ENCODE results near the gene KBTBD4. TPM values are rescaled to one million over a fixed set of nuclear protein-coding genes. Genes with fewer than 3 reads are reported as not detected.

The KBTBD4 gene
- total and polyA plus RNA-seq, 2 of the 13 experiments (the other 11 are each of a cell fraction or from before 2014, with no cell fraction given) = 8.5 to 12.8 TPM

GRCh38 chr11:47565340-47566148 is 13.2 kb downstream of the KBTBD4 start, which contains the start of gene PTPMT1 (continued):
- peak; percentile 80 for TF ChIP-seq YEATS4 (CRISPR knock-in tag; IDR thresholded peaks at IDR 0.05; ENCODE audit: borderline replicate concordance)
- TF ChIP-seq SALL1 (CRISPR knock-in tag; IDR thresholded peaks at IDR 0.05) = peak; percentile 80
- TF ChIP-seq TAF15 (IDR thresholded peaks at IDR 0.05; ENCODE audit: low read depth, low read length, poor library complexity, severe bottlenecking) = no peak
- TF ChIP-seq ZNF777 (CRISPR knock-in tag; IDR thresholded peaks at IDR 0.05) = peak; percentile 68
- no peak for TF ChIP-seq ZBTB3 (CRISPR knock-in tag; IDR thresholded peaks at IDR 0.05; ENCODE audit: borderline replicate concordance, low read depth)
- TF ChIP-seq AKAP8 (CRISPR knock-in tag; IDR thresholded peaks at IDR 0.05) = no peak
- TF ChIP-seq ZNF780A (CRISPR knock-in tag; IDR thresholded peaks at IDR 0.05) = no peak
- TF ChIP-seq ZNF121 (CRISPR knock-in tag; IDR thresholded peaks at IDR 0.05) = no peak
- TF ChIP-seq ZNF546 (CRISPR knock-in tag; conservative IDR thresholded peaks at IDR 0.05) = peak; percentile 91
- peak; percentile 30 for TF ChIP-seq HNRNPLL (IDR thresholded peaks at IDR 0.05; ENCODE audit: low read depth, low read length, poor library complexity, severe bottlenecking)
- TF ChIP-seq SIN3B (IDR thresholded peaks at IDR 0.05; ENCODE audit: low read length) = peak; percentile 69; the same call in 1 of the 2 replicates
- peak; percentile 91; the same call in 1 of the 2 replicates for TF ChIP-seq ZNF274 (CRISPR knock-in tag; IDR thresholded peaks at IDR 0.05)
- peak; percentile 56; the same call in 1 of the 2 replicates for TF ChIP-seq TBX2 (CRISPR knock-in tag; IDR thresholded peaks at IDR 0.05; ENCODE audit: borderline replicate concordance)
- 0 out of 2 replicates have a peak, but pooled peaks have one; percentile 33 for TF ChIP-seq TMF1 (CRISPR knock-in tag; IDR thresholded peaks at IDR 0.05; ENCODE audit: low read depth)
- TF ChIP-seq ZNF775 (CRISPR knock-in tag; IDR thresholded peaks at IDR 0.05; ENCODE audit: borderline replicate concordance) = no peak
- TF ChIP-seq CAMTA2 (CRISPR knock-in tag; IDR thresholded peaks at IDR 0.05; ENCODE audit: borderline replicate concordance) = no peak
- TF ChIP-seq JARID2 (CRISPR knock-in tag; IDR thresholded peaks at IDR 0.05; ENCODE audit: insufficient replicate concordance) = no peak
- no peak for TF ChIP-seq ZNF75D (CRISPR knock-in tag; IDR thresholded peaks at IDR 0.05; ENCODE audit: borderline replicate concordance)
- no peak for TF ChIP-seq NFE2L2 (IDR thresholded peaks at IDR 0.05; ENCODE audit: low read length)
- no peak for TF ChIP-seq CC2D1A (CRISPR knock-in tag; IDR thresholded peaks at IDR 0.05)
- TF ChIP-seq ELF4 (CRISPR knock-in tag; IDR thresholded peaks at IDR 0.05; ENCODE audit: borderline replicate concordance) = no peak
- TF ChIP-seq MEIS2 (CRISPR knock-in tag; IDR thresholded peaks at IDR 0.05) = peak; percentile 87
- 0 out of 2 replicates have a peak, but pooled peaks have one; percentile 9 for TF ChIP-seq ZNF629 (CRISPR knock-in tag; conservative IDR thresholded peaks at IDR 0.05)
- peak; percentile 50; the same call in 1 of the 2 replicates for TF ChIP-seq ZNF205 (CRISPR knock-in tag; IDR thresholded peaks at IDR 0.05)
- TF ChIP-seq RNF2 (conservative IDR thresholded peaks at IDR 0.05; ENCODE audit: low read depth) = peak; percentile 83; the same call in 1 of the 2 replicates
- peak; percentile 68; the same call in 1 of the 2 replicates for TF ChIP-seq HINFP (CRISPR knock-in tag; IDR thresholded peaks at IDR 0.05; ENCODE audit: low read depth)
- peak; percentile 90; the same call in 1 of the 2 replicates for TF ChIP-seq CCDC6 (CRISPR knock-in tag; IDR thresholded peaks at IDR 0.05)
- peak; percentile 49; the same call in 1 of the 3 replicates for TF ChIP-seq MXI1 (IDR thresholded peaks at IDR 0.05; ENCODE audit: borderline replicate concordance, low read depth, low read length)
- TF ChIP-seq ZC3H4 (CRISPR knock-in tag; IDR thresholded peaks at IDR 0.05; ENCODE audit: borderline replicate concordance) = no peak
- no peak for TF ChIP-seq SMYD3 (CRISPR knock-in tag; IDR thresholded peaks at IDR 0.05)
